H7 (cell line): ENCODE data around the gene GGT6. TPM values are rescaled to one million over a fixed set of nuclear protein-coding genes. Genes with fewer than 3 reads are reported as not detected.

Experiments used
- DNase-seq: peaks from one replicate; pipeline ENCODE4 v3.0.0; 2012
- H3K27me3 ChIP-seq: 2 replicates; pipeline ENCODE4 v1.6.0; 2011; ENCODE audit warnings: mild to moderate bottlenecking, low read length; ENCODE audit not compliant: control insufficient read depth, insufficient read depth
- H3K36me3 ChIP-seq: replicated peaks from 2 replicates; pipeline ENCODE4 v1.5.1; 2011; ENCODE audit warnings: low read length; ENCODE audit not compliant: control insufficient read depth, insufficient read depth
- H3K4me3 ChIP-seq: 2 replicates; pipeline ENCODE4 v1.5.1; 2011; ENCODE audit warnings: low read depth, mild to moderate bottlenecking, control low read depth, low read length, moderate library complexity; ENCODE audit not compliant: insufficient read depth
- total RNA-seq: library from RNA; depleted of rRNA; stranded (reverse); fragments of >200 nt; shearing (Covaris generic); gene quantifications from 2 replicates; pipeline ENCODE4 v1.2.3, GENCODE V29; 2014

Gene GGT6
- total RNA-seq, 1 experiment from 2014 or later: not detected

DNA sequence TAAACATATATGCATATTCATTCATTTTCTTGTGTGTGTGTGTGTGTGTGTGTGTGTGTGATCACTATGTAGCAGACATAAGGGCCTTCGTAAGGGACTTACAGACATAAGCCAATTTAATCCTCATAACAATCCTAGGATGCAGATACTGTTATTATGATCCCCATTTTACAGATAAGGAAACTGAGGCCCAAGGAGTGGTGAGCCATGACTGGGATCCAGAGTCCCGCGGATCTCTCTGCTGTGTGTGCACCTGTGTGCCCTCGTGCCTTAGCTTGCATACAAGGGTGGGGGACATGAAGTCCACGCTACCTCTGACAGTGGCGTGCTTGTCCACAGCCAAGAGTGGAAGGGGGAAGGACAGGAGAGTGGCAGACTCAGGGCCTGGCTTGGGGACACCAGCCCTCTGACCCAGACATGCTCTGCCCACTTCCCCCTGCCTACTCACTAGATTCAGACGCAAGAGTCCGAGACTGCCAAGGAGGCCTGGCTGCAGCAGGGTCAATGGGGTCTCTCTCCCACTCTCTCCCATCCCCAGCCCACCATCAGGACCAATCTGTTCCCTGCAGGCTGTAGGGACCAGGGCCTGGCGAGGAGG is 14.2 kb upstream of the GGT6 start:
- no peaks in the 10 kb centered on the region for H3K27me3 ChIP-seq
- DNase-seq: no peak
- H3K4me3 ChIP-seq: no peak overlapping the region
- H3K36me3 ChIP-seq: no peaks in the 10 kb centered on the region

DNA sequence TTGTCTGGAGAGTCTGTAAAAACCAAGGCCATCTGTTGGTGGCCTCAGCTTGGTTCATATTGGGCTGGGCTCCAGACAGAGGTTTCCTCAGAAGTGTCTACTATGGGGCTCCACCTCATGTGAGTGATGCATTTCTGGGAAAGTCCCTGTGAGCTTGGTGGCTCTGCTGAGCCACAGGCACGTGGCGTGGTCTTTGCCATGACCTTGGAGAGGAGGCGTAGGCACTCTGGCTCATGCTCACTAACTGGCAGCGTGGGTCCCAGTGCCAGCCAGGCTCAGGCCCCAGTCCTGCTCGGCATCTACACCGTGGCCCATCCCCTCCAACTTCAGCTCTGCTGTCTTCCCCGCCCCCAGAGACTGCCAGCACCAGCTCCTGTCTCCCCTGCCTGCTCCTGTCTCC is 13.3 kb upstream of the GGT6 start:
- no peak for DNase-seq
- no peaks in the 10 kb centered on the region for H3K27me3 ChIP-seq
- no peak overlapping the region for H3K4me3 ChIP-seq
- H3K36me3 ChIP-seq: no peaks in the 10 kb centered on the region

DNA sequence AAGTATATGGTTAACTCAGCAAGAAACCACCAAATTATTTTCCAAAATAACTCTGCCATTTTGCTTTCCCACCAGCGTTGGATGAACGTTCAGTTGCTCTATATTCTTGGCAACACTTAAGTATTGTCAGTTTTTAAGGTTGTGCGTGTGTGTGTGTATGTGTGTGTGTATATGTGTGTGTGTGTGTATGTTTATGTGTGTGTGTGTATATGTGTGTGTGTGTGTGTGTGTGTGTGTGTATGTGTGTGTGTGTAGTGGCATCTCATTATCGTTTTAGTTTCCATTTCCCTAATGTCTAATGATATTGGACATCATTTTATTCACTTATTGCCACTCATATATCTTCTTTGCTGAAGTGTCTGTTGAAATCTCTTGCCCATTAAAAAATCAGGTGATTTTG is 12.7 kb upstream of the GGT6 start:
- no peak overlapping the region for H3K4me3 ChIP-seq
- H3K27me3 ChIP-seq: no peaks in the 10 kb centered on the region
- no peaks in the 10 kb centered on the region for H3K36me3 ChIP-seq
- no peak for DNase-seq

DNA sequence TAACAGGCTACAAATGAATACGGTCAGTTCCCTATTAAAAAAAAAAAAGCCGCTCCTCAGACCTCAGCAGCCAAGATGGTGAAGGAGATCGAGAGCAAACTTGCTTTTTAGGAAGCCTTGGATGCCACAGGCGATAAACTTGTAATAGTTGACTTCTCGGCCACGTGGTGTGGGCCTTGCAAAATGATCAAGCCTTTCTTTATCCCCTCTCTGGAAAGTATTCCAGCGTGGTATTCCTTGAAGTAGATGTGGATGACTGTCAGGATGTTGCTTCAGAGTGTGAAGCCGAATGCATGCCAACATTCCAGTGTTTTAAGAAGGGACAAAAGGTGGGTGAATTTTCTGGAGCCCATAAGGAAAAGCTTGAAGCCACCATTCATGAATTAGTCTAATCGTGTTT is 11.8 kb upstream of the GGT6 start:
- no peak for DNase-seq
- no peaks in the 10 kb centered on the region for H3K36me3 ChIP-seq
- no peak overlapping the region for H3K4me3 ChIP-seq
- H3K27me3 ChIP-seq: no peaks in the 10 kb centered on the region

DNA sequence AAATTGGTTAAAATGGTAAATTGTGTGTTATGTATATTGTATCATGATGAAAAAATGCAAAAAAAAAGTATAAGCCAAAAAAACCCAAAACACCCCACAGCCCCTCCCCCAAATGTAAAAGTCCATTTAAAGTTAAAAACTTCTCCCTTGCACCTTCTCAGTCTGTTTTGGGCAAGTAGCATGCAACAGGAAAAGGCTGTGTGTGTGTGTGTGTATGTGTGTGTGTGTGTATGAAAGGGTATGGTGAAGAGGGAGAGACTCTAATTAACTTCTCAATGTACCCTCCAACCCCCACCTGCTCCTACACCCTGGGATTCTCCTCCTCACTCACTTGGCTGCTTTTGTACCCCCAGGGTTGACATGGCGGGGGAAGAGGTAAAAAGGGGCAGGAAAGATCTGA is 9.2 kb upstream of the GGT6 start:
- Histone ChIP-seq H3K36me3 (no peaks in the 10 kb centered on the region), H3K4me3 (no peak overlapping the region), H3K27me3 (no peaks in the 10 kb centered on the region)
- no peak for DNase-seq

DNA sequence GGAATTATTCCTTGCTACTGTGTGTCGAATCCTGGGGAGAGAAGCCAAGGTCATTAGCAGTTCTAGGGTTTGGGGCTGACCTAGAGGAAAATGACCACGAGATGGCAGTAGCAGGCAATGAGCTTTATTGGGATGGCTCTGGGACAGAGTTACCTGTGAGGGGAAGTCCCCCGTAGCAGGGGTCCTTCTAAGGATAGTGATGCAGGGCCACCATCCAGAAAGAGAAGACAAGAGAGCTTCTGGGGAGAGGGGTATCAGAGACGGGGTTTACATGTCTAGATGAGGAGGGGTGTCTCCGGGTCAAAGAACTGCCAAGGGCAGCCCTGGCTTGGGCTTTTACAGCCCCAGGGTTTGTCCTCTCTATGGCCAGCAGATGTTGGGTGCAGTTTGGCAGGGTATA is 6.4 kb upstream of the GGT6 start:
- Histone ChIP-seq H3K4me3 (no peak overlapping the region), H3K27me3 (no peaks in the 10 kb centered on the region)

DNA sequence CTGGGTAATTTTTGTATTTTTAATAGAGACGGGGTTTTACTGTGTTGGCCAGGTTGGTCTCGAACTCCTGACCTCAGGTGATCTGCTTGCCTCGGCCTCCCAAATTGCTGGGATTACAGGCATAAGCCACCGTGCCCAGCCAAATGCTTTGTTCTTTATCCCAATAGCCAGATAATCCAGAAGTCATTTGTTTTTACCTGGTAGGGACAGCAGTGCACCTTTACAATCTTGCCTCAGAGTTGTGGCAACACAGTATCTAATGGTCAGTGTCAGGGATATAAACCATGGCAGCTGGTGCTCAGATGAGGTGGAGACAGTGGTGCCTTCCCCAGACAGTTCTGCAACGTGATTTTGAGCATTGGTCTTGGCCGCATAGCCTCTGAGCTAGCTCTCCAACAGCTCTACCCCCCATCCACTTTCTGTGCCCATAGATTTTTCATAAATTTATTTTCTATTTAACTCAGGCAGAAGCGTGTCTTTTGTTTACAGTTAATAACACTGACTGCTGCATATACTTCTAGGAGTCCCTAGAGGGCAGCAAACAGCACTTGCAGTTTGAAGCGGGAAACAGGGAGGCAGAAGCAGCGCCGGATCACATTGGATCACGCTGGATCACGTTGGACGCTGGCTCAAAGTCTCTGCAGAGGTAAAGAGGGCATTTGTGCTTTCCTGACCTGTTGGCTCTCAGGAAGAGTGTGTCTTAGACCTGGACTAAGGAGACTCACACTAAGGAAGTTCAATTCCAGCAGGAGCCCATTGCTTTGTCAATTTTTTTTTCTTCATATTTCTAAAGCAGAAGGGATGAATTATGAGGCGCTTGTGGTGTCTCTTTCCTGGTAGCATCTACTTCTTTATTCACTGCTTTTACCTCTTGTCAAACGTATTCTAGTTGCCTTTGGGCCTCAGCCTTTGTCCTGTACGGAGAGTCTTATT is 5.1 kb upstream of the GGT6 start:
- H3K4me3 ChIP-seq: no peak overlapping the region
- no peaks in the 10 kb centered on the region for H3K36me3 ChIP-seq
- H3K27me3 ChIP-seq: no peaks in the 10 kb centered on the region
- peak; percentile 82 for DNase-seq

More for the DNA sequence above, 6.4 kb upstream of the GGT6 start:
- H3K36me3 ChIP-seq: no peaks in the 10 kb centered on the region
- DNase-seq: peak; percentile 90

DNA sequence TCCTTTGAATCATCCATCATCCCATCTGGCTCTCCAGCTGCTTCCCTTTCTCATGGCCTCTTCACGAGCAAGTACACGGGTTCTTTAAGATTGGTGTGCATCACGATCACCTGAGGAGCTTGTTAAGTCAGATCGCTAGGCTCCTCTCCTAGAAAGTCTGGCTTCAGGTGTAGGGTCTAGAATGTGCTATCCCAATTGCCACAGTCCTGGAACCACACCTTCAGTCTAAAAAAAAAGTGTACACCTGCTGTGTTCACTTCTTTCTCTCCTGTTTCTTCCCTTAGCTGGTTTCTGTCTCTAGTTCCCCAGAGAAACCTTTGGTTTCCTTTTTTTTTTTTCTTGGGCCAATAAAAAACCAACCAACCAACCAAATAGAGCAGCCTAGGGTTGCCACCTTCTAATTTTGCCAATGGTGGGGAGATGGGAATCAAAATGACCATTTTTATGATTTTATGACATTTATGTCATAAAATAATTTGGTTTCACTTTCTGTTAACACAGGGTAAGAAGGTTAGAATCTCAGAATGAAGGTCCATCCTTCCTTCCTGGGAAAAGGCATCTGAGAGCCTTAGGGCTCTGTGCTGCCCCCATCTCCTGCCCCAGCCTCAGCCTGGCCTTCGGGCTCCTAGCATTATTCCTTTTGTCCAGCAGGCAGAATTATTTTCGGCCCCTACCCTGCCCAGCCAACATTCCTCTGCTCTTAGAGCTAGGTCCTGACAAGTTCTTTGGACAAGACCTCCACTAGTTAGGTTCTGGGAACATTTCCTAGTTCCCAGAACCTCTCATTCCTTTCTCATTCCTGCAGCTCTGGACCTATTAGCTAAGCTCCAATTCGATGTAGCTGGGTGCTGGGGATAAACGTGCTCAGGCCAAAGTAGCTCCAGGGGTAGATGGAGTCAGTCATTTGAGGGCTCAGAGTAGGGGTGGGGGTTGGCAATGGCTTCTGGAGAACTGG is 1.9 kb upstream of the GGT6 start:
- H3K36me3 ChIP-seq: no peaks in the 10 kb centered on the region
- no peak overlapping the region for H3K4me3 ChIP-seq
- DNase-seq: no peak
- H3K27me3 ChIP-seq: no peaks in the 10 kb centered on the region

DNA sequence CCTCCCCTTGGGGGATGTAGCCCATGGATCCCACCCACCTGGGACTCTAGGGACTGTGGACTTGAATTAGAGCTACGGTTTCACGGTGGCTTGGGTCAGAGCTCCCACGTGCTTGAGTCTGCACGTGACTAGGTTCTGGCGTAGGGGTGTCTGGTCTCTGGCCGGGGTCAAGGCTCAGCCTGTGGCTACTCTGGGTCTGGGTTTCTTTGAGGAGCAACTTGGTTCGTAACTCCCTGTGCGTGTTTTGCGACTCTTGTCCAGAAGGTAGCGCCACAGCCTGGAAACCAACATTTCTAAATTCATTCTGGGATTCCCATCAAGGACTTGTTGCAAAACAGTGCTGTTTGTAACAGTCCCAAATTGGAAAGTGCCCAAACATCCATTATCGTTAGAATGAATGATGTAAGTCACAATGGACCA is 470 bp upstream of the GGT6 start:
- Histone ChIP-seq H3K4me3 (no peak overlapping the region), H3K27me3 (no peaks in the 10 kb centered on the region), H3K36me3 (no peaks in the 10 kb centered on the region)
- DNase-seq: peak; percentile 77

DNA sequence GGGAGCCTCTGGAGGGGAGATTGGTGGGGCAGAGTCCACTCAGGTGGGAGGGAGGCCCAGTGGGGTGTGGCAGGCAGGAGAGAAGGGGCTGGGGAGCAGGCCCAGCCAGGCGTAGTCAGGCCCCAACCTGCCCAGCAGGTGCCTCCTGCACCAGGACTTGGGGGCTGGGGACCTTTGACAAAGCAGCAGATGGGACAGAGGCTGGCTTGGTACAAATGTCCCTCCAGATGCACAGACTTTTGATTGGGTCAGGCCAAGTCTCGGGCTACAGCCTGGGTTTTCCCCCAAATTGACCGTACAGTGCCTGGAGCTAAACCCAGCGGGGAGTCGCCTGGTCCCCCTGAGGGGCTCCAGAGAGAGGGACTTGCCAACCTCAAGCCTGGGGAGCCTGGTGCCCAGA is 411 bp downstream of the GGT6 start:
- peak; percentile 53 for DNase-seq

DNA sequence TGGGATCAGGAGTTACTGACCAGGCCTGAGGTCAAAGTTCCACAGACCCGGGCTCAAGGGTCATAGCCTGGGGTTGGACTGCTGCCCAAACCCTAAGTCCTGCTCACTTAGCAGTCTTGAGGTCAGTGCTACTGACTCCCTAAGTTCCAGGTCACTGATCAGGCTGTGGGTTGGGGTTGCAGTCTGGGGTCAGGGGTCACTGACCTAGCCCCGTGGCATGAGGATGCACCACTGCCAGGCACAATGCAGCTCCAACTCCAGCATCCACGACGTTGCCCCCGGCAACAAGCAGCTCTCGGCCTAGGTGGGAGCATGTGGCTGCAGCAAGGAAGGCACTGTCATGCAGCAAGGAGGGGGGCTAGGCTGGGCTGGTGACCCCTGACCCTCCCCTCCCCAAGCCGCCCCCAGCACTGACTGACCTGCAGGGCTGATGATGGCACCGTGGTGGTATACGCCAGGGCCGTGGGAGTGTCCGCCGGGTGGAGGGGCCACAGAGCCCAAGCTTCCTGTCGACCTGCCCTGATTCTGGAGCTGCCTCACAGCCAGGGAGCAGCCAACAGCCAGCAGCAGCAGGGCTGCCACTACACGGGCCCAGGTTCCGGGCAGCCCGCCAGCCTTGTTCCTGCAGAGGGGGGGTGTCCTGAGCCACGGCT is 1.1 kb downstream of the GGT6 start:
- Histone ChIP-seq H3K4me3 (no peak overlapping the region), H3K36me3 (no peaks in the 10 kb centered on the region), H3K27me3 (no peaks in the 10 kb centered on the region)
- peak; percentile 65 for DNase-seq

More for the DNA sequence above, 411 bp downstream of the GGT6 start:
- H3K4me3 ChIP-seq: no peak overlapping the region
- H3K27me3 ChIP-seq: no peaks in the 10 kb centered on the region
- no peaks in the 10 kb centered on the region for H3K36me3 ChIP-seq

DNA sequence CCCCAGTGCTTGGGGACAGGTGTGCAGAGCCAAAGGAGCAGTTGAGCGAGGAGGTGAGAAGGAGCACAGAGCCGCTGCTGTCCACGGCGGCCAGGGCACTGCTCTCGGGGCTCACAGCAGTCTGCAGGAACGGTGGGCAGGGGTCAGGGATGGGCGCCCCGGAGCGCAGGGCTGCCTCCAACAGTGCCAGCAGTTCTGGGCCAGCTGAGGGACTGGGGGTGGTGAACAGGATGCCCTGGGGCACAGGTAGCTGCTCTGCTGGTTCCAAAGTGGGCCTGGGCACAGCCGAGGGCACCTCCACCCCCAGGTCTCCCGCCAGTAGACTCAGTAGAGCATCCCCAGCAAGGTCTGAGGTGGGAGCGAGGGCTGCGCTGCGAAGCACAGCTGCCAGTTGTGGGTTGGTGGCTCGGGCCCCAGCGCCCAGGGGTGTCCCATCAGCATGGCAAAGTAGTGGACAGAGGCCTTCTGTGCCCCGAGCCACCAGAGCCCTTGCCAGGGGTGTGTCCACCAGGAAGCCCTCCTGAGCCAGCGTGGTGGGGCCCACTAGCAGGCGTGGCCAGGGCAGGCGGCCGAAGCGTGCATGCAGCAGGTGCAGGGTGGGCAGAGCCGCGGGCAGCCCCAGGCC is 1.9 kb downstream of the GGT6 start:
- Histone ChIP-seq H3K27me3 (no peaks in the 10 kb centered on the region), H3K4me3 (no peak overlapping the region), H3K36me3 (peaks cover 6% of the 10 kb centered on the region)
- peak; percentile 48 for DNase-seq

DNA sequence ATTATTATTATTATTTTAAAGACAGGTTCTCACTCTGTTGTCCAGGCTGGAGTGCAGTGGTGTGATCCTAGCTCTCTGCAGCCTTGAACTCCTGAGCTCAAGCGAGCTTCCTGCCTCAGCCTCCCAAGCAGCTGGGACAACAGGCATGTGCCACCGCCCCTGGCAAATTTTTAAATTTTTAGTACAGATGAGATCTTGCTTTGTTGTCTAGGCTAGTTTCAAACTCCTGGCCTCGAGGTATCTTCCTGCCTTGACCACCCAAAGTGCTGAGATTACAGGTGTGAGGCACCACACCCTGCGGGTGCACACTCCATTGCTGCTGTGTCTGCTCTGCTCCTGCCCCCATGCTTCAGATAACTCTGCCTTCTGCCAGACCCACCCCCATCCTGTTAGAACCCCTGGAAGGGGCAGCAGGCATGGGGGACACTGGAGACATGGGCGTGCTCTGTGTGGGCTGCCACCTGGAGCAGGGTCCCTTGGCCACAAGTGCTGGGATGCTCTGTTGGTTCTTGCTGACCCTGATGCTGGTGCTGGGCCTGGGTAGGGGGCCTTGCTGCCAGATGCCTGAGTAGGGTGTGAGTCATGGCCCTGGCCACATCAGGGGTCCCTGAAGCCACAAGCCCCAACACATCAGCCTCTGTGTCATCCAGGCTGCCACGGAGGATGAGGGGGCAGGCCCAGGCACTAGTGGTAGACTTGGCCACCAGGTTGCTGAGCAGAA is 2.6 kb downstream of the GGT6 start:
- no peaks in the 10 kb centered on the region for H3K27me3 ChIP-seq
- peak; percentile 45 for DNase-seq
- H3K36me3 ChIP-seq: peaks cover 10% of the 10 kb centered on the region
- no peak overlapping the region for H3K4me3 ChIP-seq
